ENCODE measurements around the gene LRRTM4.

- TF ChIP-seq, protein P1, sequence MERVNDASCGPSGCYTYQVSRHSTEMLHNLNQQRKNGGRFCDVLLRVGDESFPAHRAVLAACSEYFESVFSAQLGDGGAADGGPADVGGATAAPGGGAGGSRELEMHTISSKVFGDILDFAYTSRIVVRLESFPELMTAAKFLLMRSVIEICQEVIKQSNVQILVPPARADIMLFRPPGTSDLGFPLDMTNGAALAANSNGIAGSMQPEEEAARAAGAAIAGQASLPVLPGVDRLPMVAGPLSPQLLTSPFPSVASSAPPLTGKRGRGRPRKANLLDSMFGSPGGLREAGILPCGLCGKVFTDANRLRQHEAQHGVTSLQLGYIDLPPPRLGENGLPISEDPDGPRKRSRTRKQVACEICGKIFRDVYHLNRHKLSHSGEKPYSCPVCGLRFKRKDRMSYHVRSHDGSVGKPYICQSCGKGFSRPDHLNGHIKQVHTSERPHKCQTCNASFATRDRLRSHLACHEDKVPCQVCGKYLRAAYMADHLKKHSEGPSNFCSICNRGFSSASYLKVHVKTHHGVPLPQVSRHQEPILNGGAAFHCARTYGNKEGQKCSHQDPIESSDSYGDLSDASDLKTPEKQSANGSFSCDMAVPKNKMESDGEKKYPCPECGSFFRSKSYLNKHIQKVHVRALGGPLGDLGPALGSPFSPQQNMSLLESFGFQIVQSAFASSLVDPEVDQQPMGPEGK (CRISPR knock-in tag; IDR thresholded peaks at IDR 0.05; ENCODE audit: borderline replicate concordance) = no peak
- TF ChIP-seq CSDC2 (CRISPR knock-in tag; IDR thresholded peaks at IDR 0.05) (no peak), OSR1 (CRISPR knock-in tag; IDR thresholded peaks at IDR 0.05) (no peak), ZFP3 (CRISPR knock-in tag; IDR thresholded peaks at IDR 0.05) (no peak), RARB (CRISPR knock-in tag; IDR thresholded peaks at IDR 0.05) (no peak), ZNF565 (CRISPR knock-in tag; conservative IDR thresholded peaks at IDR 0.05; ENCODE audit: low read depth) (no peak), ZNF70 (CRISPR knock-in tag; IDR thresholded peaks at IDR 0.05) (no peak), TSHZ2 (CRISPR knock-in tag; IDR thresholded peaks at IDR 0.05) (no peak), TCF4 (CRISPR knock-in tag; IDR thresholded peaks at IDR 0.05; ENCODE audit: borderline replicate concordance) (no peak), ZFP30 (CRISPR knock-in tag; IDR thresholded peaks at IDR 0.05) (no peak), PPARA (CRISPR knock-in tag; IDR thresholded peaks at IDR 0.05; ENCODE audit: borderline replicate concordance) (no peak), ZC3H10 (CRISPR knock-in tag; IDR thresholded peaks at IDR 0.05) (no peak)
Observed at GRCh38 chr2:77421971-77422370, 100.2 kb downstream of the LRRTM4 start.
